Embryonic facial prominence (tissue), 1 donor: ENCODE results near the gene RAB20.

Experiments used
- DNase-seq: peaks from one replicate; pipeline ENCODE4 v3.0.0-alpha.2; 2016; ENCODE audit errors: extremely low spot score

The RAB20 gene

DNA sequence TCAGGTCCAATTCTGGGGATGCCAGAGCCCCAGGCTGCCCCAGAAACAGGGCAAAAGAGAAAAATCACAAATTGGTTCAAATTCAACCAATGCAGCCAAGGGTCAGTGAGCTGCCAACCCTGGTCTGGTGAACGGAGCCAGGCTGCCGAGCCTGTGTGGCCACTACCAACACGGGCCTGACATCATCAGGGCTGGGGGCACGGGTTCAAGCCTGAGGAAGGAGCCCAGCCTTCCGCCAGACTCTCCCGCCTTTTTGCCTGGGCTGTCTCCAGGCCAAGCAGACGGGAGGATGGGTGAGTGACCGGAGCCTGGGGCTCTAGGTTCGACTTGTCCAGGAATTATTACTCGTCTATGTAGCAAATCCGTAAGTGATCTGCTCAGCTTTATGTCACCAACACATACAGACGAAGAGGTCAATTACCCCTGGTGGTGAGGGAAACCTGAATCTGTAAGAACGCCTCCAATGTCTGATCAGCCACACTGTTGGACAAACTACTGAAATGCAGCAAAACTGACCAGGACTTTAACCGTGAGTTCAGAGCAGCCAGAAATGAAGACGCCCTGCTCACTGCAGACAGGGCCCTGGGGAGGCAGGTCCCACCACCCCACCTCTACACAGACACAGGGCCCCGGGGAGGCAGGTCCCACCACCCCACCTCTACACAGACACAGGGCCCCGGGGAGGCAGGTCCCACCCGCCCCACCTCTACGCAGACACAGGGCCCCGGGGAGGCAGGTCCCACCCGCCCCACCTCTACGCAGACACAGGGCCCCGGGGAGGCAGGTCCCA, 31.8 kb downstream of the RAB20 start:
- DNase-seq: no peak

DNA sequence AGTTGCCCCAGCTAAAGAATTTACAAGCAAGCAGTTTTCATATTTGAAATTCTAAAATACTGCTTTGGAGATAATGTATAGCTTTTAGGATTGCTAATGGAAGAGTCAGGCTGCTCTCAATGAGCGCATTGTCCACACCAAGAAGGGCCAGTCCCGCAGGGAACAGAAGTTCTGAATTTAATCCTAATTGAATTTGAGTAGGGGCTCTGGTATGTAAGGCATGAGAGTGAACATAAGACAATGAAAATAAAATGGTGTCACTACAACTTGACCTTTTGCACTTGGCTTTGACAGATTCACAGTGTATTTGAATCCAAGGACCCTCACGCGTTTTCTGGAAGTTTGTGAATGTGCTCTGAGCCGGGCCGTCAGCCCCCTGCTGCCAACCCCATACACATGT, 32.6 kb downstream of the RAB20 start:
- DNase-seq: no peak

DNA sequence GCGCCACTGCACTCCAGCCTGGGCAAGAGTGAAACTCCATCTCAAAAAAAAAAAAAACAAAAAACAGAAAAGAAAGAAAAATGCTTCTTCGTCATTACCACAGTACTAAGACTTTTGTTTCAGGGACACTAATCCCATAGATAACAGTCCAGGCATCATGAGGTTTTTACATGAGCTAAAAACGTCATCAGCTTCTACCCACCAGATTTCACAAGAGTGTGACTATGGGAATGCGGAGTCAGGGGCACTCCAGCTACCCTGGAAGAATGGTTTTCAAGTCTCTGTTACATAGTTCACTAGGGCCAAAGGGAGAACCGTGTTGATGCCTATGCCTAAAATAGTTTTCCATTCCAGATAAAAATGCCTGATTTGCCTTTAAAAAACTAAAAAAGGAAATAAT, 33.2 kb downstream of the RAB20 start:
- DNase-seq: no peak

DNA sequence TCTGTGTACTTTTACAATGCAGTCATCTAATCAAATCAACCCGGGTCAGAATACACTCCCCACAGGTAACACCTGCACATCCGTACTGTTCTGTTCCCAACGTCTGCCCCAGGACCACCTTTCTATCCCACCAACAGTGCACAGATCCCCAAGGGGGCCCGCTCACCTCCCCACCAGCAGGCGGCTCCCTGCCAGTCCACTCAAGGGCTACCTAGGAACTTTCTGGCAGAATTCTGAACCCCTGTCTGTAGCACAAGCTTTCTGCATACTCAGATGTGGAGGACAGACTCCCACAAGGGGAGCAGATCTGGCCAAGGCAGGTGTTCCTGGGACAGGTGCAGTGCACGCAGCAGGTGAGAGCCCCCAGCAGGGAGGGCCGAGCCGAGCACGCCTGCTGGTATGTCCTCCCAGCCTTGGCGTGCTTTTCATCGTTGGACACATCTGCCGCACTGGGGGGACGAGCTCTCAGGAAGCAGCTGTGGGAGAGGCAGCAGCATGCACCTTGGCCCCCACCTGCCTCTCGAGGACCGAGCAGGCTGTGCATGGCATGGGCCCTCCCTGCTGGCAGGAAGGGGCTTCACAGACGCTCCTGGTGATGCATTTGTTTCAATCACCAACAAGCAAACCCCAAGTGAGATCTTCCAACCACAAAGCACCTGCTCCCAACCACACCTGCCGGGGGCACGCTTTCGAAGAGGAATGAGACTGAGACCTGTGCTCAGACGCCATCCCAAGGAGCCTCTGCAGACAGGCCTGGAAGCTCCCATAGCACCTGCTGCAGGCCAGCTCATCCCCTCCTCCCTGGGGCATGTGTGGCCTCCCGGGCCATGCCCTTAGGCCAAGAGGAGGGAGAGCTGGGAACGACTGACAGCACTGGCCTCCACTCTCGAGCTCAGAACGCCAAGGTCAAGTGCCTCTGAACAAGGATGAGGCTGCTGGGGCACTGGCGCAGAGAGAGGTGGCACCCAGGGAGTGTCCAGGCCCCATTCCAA, 35.9 kb downstream of the RAB20 start:
- DNase-seq: no peak

DNA sequence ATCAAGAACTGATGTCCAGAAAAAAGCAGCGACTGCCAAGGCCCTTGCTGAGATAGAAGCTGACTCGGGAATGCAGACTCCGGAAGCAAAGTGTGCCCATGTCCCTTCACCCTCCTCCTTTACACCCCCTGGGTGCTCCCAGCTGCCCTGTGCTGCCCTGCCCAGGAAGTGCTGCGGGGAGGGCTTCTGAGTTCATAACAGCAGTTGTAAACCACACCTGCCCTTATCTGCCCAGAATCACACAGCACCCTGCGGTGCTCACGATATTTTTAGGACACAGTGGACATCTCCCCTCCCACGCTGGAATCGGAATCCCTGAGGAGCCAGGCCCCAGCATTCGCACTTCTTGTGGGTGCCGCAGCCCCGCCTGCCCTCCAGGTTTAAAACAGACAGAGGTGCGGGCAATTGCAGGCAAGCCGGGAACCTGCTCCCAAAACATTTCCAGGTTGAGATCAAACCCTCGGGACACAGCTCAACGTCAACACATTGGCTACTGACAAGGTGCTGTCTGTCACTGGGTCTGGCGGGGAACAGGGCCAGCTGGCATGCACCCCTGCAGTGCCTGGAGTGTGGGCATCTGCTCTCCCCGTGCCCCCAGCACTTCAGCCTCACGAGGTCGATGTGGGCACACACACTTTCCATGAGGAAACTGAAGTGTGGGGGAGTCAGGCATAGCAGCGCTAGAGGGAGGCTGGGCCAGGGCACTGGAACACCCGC, 36.8 kb downstream of the RAB20 start:
- DNase-seq: no peak

DNA sequence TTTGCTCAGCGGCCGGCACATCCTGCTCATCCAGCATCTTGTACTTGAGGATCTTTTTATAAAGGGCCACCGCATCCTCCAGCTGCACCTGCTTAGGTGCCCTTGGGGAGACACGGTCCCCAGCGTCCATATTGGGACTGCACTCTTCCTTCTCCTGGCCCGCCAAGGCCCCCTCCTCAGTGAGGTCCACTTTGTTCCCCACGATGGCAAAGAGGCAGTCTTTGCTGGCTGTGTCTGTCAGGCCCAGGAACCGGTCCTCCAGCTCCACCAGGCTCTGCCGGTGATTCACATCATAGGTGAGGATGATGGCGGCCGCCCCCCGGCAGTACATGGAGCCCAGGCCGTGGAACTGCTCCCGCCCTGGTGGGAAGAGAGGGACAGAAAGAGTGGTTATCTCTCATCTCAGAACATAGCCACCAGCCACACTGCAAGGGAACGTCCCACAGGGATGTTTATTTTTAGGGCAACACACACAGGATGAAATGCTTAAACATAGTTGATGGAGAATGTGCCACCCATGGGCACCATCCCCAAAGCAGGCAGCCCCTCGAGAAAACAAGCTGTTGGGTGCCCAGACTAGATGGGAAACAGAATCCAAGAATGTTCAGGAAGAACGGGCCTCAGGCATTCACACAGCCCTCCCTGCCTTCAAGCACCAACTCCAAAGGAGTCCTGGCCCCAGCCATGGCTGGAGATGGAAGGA, 37.5 kb downstream of the RAB20 start:
- DNase-seq: no peak

DNA sequence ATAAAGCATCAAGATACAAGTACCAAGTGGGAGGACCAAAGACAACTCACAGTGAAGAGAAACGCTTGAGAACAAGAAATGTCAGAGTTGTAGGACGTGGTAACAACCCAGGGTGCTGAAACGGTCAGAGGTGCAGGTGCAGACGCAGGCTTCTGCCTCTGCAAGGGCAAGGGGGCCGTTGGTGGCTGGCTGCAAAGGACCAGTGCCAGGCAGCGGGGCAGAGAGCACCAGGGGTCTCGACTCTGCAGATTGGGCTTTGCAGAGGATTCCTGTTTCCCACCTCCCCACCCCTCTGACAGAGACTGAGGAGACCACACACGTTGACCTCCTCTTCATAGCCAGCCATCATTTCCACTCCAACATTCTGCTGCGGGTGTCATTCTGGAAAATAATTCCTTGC, 38.3 kb downstream of the RAB20 start:
- no peak for DNase-seq

DNA sequence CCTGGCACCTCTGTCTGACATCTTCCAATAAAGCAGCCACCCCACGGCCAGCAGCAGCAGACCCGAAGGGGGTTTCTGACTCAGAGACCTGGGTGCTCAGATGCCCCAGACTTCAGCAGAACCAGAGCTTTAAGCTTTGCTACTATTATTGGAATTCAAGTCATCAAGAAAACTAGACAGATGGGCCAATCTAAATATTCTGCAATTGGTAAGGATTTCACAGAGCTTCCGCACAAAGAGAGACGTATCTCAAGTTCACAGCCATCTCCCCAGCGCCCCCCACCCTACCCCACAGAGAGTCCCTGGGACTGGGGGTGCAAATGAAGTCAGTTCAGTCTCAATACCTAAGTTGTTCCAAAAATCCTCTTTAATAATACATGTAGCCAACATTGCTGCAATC, 38.8 kb downstream of the RAB20 start:
- DNase-seq: no peak

DNA sequence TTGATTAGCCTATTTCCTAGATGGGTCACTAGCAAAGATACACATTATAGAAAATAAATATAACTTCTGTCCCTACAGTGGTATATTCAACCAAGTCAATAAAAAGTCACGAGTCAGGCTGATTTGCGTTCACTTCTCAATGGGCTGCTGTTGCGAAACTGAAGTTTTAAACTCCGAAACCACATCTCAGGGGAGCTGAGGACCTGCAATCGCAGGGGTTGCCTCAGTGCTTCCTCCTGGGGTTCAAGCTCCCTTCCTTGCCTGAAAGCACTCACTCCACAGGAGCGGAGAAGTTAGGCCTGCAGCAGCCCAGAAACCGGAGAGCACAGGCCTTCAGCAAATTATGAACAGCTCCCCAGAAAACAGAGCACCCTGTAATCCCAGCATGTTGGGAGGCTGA, 39.6 kb downstream of the RAB20 start:
- DNase-seq: no peak

DNA sequence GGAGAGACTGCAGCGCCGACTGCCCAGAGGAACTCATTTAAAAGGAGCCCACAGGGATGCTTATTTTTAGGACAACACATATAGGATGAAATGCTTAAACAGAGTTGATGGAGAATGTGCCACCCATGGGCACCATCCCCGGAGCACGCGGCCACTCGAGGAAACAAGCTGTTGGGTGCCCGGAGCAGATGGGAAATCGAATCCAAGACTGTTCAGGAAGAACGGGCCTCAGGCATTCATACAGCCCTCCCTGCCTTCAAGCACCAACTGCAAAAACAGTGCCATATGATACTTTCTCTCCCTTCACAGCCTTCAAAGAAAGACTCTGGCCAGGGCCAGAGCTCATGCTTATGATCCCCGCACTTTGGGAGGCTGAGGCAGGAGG, 40.2 kb downstream of the RAB20 start:
- DNase-seq: no peak

DNA sequence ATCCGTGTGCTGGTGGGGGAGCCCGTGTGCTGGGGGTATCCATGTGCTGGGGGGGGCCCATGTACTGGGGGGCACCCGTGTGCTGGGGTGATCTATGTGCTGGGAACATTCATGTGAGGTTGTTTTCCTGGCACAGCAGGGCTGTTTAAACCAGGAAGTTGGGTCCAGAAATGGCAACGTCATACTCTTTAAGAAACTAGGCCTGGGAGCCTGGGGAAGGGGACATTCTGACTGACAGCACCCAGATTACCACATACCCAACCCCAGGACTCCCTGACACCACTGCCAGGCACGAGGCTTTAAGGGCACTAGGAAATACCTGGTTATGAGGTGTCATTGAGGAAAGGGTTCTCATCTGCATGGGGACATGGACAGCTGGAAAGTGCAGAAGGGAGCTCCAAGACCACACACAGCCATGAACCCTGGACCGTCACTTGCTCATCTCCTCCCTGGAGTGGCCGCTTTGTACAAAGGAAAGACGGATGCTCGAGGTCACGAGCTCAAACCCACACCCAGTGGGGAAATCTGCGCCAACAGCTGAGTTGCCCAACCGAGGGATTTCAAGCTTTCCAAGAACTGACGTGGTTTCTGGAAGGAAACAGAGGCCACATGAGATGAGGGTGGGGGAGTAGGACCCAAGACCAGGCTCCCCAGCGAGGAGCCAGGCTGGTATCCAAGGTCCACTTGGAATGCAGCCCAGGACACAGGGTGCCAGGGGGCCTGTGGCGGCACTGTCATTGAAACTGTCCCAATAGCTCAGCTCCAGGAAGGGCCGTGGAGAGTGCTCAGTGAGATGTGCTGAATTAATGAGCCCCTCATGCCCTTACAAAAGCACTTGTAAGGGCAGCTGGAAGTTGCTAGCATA, 40.9 kb downstream of the RAB20 start:
- no peak for DNase-seq

DNA sequence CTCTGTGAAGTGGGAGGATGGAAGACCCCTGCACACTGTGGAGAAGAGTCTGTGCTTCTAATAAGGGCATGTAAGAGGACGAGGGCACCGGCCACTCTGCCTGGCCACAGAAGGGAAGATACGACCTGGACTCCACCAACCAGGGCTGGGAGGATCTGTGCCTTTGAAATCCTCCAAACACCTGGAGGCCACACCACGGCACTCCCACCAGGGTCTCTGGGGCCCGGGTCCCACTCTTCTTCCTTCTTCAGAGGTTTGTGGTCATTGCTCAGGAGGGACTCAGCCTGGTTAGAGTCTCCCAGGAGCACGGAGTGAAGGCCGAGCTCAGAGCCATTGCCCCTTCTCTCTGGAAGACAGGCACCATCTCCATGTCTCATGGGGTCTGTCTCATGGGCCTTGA, 42.0 kb downstream of the RAB20 start:
- no peak for DNase-seq

DNA sequence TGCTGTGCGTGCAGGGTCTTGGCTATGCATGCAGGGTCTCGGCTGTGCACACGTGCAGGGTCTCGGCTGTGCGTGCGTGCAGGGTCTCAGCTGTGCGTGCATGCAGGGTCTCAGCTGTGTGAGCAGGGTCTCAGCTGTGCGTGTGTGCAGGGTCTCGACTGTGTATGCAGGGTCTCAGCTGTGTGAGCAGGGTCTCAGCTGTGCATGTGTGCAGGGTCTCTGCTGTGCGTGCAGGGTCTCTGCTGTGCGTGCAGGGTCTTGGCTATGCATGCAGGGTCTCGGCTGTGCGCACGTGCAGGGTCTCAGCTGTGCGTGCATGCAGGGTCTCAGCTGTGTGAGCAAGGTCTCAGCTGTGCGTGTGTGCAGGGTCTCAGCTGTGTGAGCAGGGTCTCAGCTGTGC, 42.5 kb downstream of the RAB20 start:
- DNase-seq: no peak

DNA sequence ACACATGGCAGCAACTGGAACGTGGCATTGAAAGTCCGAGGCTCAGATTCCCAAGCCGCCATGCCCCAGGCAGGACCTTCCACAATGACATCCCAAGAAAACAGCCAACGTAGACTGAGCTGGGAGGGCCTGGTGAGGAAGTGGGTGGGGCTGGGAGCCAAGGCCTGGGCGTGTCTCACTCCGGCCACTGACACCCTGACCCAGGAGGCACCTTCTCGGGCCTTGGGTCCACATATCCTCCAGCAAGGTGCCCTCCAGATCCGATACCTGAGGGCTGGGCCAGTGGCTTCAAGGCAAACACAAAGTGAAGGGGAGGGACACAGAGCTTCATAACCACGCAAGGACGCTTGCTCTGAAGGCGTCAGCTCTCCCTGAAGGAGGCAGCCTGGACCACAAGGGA, 43.0 kb downstream of the RAB20 start:
- no peak for DNase-seq

DNA sequence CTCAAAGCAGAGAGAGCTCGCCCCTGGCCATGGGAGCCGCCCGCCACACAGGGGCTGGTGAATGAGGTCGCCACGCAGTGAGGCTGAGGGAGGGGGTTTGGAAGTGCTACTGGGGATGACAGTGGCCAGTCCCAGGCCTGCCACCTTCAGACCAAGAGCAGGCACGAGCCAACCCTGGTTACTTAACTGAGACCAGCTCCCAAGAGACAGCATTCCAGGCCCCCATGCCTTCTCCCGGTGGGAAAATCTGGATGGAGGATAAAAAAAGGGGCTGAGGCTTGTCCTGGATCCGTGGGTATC, 43.3 kb downstream of the RAB20 start:
- DNase-seq: no peak

DNA sequence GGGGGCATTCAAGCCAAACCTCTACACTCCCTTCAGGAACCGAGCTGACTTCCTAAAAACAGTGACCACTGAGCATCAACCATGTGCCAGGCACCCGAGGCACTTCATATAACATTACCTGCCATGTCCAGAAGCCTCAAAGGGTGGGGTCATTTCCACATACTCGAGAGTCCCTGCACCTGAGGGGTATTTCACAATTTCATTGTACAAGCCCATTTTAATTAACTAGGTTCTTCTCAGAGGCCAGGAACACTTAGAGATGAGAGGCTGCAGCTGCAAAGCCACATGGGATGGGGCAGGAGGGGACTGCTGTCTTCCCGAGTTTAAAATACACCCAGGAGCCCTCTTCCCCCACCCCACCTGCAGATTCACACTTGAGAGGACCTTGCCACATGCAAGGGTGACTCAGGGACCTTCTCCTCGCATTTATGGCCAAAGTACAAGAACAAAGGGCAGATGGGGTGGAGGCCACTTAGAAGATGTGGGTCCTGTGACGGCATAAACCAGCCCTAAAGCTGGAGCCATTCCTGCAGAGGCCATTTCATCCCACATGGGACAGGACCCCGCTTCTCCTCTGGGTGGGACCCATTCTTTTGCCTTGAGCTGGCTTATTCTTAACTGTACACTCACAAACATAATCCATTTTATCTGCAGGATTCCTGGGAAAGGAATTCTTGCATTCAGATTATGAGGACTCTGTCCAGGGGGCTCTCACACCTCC, 43.9 kb downstream of the RAB20 start:
- DNase-seq: no peak

DNA sequence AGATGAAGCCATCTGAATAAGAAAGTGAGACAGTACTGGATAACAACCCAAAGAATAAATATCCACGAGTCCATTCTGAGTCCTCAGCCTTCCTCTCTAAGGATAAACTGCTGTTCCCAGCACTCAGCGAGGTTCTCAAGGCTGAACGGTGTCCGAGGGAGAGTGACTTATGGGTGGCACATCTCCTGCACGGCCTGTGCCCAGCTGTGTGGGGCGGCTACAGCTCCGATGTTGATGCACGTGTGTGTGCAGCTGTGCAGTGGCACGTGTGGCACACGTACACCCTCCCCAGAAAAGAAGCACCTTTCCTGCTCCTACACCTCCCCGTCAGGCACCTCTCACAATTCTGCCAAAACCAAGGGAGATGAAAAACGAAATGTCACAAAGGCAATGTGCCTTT, 45.0 kb downstream of the RAB20 start:
- no peak for DNase-seq

DNA sequence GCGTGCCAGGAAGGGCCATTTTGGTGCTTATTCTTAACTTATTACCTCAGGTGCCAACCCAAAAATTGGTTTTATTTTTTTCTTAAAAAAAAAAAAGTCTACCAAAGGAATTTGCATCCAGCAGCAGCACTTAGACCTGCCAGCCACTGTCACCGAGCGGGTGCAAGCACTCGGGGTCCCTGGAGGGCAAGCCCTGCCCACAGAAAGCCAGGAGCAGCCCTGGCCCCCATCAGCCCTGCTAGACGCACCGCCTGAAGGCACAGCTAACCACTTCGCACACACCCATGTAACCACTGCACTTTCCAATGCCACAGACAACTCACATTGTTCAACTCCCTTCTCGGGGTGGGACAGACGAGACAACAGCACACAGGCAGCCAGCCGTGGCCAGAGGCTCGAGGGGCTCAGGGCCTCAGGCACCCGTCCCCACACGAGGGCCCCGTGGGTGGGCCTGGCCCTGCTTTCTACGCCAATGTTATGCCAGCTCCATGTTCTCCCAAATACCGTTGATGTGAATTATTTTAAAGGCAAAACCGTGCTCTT, 49.3 kb downstream of the RAB20 start:
- DNase-seq: no peak

DNA sequence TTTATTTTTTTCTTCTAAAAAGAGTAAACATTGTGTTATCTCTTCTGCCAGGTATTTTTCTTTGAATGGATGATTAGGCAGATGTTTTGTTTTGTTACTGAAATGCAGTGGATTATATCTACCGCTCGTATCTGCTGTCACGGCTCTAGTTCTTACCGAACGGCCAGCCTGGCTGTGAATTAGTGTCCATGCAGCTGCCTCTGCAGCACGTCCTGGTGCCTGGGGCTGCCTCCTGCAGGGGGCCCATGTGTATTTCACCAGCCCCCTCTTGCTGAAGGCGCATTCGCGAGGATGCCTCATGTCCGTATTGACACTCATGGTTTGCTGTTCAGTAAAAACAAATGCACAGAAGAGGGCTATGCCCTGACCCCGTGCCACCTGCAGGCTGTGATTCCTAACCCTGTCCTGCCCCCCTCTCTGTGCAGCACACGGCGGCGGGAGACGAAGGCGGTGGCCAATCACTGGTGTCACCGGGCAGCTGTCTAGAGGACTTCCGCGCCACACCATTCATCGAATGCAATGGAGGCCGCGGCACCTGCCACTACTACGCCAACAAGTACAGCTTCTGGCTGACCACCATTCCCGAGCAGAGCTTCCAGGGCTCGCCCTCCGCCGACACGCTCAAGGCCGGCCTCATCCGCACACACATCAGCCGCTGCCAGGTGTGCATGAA, 49.9 kb downstream of the RAB20 start:
- DNase-seq: no peak
